NCI-H2196 treated with DMSO at 0.1 percent for 48 hours (cell line): ENCODE data around the gene NLK.
"Not testable (repeated sequence)": the region's sequence is repeated elsewhere in the genome, so short reads cannot be mapped to it uniquely, and the experiment has no call there.

Experiments
- DNase-seq: peaks from one replicate; lab custom pipeline; 2025; ENCODE audit not compliant: unreplicated experiment; lab: John Stamatoyannopoulos, UW

Gene NLK

DNA sequence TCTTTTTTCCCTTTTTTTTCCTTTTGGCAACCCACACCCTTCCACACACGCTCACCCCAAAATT, at the start of gene NLK:
NLK (plus strand) TSS at position 21 of the 64 bp plus-strand sequence. CDS start 197 bp downstream, outside the sequence.
- no peak for DNase-seq

DNA sequence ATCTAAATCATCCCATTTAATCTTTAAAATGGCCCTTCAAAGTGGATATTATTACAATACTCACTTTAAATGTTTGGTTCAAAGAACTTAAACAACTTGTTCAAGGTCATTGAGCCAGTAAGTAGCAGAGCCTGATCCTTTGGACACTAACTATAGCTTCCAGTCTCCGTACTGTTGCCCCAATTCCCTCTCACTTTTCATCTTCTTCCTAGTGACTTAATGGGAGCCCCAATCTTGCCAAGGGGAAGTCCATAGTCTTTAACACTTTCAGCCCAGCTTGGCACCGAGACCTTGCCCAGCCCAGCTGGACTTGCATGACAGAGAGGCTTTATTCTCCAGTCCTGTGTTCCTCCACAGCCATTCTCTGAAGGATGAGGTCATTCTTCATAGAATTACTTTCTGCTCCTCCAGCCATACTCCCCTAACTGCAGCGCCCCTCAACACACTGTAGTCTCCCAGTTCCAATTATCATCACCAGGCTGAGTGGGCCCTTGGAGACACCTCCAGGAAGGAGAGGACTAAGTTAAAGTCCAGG, 49.2 kb upstream of the NLK start:
- no peak for DNase-seq

DNA sequence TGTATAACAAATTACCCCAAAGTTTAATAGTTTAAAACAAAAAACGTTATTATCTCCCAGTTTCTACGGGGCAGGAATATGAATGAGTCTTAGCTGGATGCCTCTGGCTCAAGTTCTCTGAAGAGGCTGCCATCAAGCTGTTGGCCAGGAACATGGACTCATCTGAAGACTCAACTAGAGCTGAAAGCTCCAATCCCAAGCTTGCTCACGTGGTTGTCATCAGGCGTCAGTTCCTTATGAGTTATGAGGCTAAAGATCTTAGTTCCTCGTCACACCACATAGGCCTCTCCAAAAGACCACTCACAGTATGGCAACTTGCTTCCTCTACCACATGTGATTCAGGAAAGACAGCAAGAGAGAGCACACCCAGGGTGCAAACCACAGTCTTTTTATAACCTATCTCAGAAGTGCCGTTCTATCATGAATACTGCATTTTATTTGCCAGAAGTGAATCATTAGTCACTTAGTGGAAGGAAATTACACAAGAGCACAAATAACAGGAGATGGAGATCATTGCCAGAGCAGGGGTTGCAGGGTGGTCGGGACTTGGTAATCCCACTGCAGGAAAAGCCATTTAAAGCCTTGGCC, 48.7 kb upstream of the NLK start:
- no peak for DNase-seq

DNA sequence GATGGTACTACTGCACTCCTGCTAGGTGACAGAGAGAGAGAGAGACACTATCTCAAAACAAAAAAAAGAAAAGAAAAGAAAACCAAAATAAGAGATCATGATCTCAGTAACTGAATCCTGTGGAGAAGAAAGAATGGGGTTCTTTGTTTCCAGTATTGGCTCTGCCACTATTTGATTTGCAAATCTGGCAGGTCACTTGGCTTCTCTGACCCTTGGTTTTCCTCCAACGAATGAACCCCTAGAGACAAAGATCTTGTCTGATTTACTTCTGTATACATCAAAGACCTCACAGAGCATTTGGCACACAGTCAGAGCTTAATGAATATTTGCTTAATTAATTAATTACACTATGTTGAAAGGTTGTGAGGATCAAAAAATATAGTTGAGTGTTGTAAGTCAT, 47.9 kb upstream of the NLK start:
- no peak for DNase-seq

DNA sequence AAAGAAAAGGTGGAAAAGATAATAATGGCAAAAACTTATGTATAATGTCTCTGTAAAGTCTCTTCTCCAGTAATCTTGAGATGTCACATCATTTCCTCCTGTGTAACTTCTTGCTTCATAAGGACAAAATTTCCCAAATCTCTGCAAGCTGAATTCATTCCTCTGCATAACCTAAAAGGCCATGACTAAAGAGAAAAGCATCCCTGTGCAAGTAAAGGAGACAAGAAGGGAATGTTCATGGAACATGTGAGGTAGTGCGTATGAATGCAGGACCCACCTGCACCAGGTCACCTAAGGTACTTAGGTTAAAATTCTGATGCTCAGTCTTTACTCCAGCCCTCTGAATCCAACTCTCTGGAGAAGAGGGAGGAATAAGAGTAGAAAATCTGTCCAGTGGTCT, 46.9 kb upstream of the NLK start:
- no peak for DNase-seq

DNA sequence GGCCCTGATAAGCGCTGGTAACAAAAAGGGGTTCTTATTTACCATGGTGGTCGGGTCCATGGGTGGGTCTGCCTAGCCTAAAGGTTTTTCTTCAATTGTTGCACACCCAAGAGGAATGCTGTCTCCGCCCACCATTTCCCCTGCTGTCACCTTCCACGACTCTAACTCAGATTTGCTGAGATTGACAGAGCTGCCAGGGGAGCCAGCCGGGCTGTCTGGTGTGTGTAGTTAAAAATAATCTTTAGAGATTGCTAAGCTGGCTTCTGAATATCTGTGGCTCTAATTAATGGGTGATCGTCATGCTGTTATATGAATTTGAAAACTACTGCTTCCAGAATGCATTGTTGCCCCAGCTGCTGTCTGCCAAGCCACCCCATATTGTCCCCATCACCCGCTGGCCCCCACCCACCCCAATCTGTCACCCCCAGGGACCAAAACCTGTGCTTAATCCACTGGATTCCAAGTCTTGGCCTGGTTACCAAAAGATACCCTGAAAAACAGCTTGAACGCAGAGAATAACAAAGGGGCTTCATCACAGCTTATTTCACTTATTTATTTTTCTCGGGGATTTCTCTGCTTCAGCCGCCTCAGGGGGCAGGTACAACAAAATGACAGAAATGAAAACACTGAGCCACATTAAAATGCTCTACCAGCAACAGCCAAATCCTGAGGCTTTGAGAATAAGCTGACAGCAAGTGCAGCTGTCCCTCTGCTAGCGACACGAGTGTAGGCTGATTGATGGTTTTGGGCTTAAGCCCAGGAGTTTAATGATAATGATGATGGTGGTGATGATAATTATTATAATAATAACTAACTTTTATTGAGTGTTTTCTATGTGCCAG, 46.1 kb upstream of the NLK start:
- no peak for DNase-seq

DNA sequence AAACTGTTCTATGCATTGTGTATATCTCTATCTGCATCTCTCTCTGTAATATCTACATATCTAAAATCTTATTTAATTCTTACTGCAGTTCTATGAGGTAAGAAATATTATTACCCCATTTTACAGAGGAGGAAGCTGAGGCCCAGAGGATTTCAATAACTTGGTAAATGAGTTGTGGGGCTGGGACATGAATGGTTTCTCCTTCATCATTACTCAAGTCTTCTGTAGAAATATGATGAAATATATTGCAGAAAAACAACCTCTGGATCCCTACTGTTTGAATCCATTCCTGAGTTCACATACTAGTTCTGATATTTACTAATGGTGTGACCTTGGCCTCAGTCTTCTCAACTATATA, 45.5 kb upstream of the NLK start:
- DNase-seq = no peak

DNA sequence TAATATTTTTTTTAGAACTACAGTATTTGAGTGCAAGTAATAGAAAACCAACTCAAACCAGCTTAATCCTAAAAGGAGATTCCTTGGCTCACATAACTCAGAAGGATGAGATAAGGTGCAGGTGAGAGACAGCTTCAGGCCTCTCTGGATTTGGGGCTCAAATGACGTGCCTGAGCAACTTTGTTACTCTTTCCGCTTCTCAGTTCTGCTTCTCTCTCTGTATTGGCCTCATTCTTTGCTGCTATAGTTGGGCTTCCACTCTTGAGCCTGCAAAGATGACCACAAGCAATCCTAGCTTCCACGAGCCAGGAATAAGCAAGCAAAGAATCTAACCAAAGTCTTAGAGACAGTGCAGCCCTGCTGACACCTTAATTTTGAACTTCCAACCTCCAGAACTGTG, 45.0 kb upstream of the NLK start:
- DNase-seq = no peak

DNA sequence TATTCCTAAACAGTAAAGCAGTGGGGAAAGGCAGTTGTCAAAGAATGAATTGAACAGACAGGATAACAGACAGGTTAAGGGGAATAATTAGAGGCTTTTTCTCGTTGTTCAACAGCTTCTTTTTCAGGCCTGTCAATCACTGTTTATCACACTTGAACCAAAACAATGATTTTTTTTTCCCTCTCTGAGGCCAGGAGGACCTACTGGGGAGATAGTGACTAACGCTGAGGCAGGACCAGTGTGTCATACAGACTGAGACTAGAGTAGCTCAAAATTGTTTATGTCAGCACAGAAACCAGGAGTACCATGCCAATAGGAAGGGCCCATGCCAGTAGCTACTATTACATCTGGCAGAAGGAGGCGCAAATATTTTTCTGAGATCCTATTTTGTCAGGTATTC, 41.3 kb upstream of the NLK start:
- no peak for DNase-seq

DNA sequence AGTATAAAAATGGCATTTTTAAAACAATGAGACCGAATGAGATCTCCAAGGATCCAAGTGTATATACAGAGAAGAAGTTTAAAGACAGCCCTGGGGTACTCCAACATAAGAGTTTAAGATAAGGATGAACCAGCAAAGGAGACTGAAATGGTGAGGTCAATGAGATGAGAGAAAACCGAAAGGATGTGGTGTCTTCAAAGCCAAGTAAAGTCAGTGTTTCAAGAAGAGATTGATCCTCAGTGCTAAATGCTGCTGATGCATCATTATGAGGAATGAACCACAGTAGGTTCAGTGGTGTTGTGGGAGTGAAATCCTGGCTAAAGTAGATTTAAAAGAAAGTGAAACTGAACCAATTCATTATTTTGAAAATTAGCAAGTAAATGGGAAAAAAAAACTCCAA, 38.1 kb upstream of the NLK start:
- DNase-seq = no peak

DNA sequence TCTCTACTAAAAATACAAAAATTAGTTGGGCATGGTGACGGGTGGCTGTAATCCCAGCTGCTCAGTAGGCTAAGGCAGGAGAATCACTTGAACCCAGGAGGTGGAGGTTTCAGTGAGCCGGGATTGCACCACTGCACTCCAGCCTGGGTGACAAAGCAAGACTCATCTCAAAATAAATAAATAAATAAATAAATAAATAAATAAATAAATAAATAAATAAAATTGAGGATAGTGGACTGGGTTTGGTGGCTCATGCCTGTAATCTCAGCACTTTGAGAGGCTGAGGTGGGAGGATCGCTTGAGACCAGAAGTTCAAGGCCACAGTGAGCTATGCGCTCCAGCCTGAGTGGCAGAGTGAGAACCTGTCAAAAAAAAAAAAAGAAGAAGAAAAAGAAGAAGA, 34.6 kb upstream of the NLK start:
- DNase-seq = not testable (repeated sequence)

DNA sequence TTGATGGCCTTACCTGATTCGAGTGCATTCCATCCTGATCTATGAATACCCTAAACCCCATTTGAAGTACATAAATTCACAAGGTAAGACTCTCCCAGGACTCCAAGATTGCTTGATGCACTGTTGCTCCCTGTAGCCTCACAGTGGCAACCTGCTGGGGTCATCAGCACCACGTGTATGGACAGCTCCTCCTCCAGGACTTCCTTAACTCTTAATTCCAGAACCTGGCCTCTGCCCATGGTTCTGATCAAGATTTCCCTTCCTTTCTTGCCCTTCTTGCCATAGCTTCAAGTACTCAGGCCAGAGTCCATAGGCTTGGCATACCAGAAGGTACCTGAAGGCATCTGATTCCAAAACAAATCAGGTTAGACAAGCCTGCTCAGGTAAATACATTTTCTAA, 34.0 kb upstream of the NLK start:
- no peak for DNase-seq

DNA sequence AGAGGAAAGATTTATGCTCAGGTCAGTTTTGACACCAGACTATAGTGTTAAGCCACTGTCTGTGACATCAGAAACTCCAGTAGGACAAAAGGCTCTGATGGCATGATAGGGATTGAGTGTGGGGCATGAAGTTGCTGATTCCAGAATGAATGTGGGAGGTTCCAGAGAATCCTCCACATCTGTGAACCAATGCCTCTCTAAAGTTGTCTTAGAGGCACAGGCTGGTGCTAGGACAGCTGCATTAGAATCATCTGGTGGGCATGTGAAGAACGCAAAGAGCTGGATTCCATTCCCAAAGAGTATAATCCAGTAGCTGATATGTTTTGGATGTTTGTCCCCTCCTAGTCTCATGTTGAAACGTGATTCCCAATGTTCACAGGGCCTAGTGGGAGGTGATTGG, 32.1 kb upstream of the NLK start:
- no peak for DNase-seq

DNA sequence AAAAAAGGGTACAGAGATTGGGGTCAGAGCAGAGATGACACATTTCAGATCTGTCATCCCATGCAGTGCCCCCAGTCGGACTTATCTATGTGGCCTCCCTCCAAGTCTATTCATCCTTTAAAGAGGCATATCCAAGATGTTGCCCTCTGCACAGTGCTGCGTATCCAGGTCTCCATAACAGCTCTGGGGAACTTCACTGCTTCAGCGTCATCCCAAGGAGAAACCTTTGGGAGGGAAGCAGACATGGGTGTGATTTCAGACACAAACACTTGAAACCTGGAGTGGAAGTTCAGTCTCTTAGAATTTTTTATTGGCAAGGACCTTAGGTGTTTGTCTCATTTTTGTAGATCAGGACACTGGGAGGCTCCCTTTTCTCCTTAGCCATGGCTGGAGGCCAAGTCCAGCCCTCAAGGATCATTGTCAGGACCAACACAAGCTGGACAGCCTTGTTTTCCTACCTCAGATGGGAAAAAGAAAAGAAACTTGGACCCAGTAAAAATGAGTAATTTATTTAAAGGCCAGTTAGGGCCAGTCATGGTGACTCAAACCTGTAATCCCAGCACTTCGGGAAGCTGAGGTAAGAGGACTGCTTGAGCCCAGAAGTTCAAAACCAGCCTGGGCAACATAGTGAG, 23.9 kb upstream of the NLK start:
- DNase-seq = no peak

DNA sequence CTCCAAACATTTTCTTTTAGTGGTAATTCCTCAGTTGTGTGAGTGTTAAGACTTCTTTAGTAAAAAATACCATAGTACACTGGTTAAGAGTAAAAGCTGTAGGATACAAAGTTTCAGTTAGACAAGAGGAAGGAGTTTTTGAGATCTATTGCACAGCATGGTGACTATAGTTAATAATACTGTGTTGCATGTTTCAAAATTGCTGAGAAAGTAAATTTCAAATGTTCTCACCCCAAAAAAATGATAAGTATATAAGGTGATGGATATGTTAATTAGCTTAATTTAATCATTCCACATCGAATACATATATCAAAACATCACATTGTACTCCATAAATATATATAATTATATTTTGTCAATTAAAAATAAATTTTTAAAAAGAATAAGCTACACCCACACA, 22.0 kb upstream of the NLK start:
- no peak for DNase-seq

DNA sequence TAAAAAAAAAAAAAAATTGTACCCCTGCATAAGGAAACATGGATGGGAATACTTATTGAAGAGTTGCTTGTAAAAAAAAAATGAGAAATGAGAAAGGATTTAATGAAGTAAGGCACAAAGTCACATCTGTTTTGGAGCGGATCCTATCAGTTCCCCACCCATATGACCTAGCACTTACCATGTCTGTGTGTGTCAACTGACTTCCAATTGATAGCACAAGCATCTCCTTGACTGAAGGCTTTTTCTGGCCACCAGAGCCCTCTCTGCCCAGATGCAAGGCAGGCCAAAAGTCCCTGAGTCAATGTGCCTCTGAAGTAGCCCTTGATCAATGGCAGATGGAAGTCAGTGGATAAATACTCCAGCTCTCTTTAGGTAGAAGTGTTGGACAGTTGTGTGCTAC, 13.4 kb upstream of the NLK start:
- DNase-seq = no peak

DNA sequence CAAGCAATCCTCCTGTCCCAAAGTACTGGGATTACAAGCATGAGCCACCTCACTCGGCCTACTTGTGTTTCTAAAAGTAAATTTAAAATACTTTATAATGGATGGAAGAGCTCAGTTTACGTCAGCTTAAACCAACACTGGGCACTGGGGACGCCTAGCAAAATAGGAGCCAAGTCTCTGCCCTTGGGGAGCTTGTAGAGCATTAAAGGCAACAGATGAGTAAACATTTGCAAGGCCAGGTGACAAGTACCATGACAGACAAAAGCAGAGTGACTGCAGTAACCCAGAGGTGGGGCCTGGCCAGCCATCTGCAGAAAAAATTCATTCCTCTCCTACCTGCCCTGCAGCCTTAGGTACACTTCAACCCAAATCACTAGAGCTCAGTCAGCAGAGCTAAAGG, 12.1 kb upstream of the NLK start:
- no peak for DNase-seq

DNA sequence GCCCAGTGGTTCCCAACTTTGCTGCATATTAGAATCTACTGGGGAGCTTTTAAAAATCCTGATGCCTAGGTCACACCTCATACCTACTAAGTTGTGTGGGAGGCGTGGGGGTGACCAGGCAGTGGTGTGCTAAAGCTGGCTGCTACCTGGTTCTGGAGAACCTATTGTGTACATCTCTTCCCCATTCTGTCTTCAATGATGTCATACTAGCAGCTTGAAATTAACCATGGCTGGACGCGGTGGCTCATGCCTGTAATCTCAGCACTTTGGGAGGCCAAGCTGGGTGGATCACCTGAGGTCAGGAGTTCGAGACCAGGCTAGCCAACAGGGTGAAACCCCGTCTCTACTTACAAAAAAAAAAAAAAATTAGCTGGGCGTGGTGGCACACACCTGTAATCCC, 11.3 kb upstream of the NLK start:
- DNase-seq = no peak

DNA sequence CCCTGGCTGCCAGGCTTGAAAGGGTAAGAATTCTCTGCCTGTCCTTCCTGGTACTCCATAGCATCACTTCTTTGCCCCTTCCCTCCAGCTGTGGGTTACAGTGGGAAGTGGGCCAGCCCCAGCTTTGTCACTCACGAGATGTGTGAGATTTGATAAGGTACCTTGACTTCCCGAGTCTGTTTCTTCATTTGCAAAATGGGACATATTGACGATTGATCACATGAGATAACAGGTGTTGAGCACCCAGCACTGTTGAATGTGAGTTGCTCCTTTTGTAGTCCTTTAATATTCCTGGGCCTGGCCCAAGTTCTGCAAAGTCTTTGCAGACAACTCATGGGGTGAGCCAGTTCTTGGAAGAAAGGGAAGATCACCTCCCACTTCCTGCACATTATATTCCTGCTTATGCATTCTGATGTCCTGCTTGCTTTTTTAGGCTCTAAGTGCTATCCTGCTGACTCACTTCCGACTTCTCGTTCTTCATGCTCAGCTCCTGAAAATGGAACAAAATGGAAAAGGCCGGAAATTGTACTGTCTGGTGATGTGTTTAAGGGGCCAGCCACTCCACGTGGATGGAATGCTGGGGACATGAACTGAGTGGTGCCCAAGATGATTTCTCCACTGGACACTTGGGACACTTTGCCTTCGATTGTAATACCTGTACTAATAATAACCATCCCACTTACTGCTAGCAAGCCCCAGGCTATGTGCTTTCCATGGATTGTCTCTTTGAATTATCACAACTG, 8.3 kb upstream of the NLK start:
- DNase-seq = no peak

DNA sequence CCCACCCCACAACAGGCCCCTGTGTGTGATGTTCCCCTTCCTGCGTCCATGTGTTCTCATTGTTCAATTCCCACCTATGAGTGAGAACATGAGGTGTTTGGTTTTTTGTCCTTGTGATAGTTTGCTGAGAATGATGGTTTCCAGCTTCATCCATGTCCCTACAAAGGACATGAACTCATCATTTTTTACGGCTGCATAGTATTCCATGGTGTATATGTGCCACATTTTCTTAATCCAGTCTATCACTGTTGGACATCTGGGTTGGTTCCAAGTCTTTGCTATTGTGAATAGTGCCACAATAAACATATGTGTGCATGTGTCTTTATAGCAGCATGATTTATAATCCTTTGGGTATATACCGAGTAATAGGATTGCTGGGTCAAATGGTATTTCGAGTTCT, 7.0 kb upstream of the NLK start:
- DNase-seq = not testable (repeated sequence)

DNA sequence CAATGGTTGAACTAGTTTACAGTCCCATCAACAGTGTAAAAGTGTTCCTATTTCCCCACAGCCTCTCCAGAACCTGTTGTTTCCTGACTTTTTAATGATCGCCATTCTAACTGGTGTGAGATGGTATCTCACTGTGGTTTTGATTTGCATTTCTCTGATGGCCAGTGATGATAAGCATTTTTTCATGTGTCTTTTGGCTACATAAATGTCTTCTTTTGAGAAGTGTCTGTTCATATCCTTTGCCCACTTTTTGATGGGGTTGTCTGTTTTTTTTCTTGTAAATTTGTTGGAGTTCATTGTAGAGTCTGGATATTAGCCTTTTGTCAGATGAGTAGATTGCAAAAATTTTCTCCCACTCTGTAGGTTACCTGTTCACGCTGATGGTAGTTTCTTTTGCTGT, 6.6 kb upstream of the NLK start:
- not testable (repeated sequence) for DNase-seq

DNA sequence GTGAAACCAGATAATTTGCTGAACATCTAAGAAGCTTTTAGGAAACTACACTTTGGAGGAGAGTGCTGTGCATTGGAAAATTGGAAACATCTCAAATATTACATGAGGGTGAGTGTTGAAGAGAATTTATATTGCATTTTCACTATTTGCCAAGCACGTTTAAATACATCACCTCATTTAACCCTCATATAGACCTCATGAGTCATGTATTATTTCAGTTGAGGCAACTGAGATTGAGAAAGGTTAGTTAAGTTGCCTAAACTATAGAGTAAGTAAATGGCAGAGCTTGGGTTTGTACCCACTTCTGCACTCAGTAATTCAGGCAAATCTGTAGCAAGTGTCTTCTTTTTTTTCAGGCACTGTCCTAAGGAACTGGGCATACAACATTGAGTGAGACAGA, 3.7 kb upstream of the NLK start:
- DNase-seq = no peak
